ENCODE results near the gene ASAH2.

ASAH2 gene

DNA sequence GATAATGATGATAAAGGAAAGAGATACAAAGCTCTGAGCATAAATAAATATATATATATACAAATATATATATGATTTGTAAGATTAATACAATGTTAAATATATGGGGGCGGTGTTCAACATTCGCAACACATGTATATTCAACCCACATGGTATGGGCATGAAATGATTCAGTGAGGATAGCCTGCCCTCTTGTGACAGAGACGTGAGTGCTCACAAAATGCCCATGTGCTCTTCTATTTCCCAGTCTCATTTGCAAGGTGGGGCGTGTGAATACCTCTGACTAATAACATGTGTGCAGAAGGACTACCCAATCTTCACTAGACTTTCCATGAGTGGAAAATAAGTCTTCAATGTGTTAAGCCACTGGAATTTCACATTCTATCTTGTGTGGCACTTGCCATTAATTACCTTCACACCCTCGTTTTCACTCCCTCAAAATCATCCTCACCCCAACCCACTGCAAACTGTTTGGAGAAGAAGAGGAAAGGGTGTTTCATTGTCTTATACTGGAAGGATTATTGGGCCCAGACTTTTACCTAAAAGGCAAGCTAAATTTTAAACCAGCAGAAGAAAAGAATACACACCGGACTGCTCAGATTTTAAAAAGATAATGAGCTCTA is 26.9 kb downstream of the ASAH2 start:
- H3K36me3 ChIP-seq (ENCODE audit: control insufficient read depth, insufficient read depth, low read length) = no peaks in the 10 kb centered on the region
- H3K4me3 ChIP-seq (replicated peaks; ENCODE audit: low read depth, low read length) = no peak overlapping the region
- H3K27me3 ChIP-seq (replicated peaks; ENCODE audit: control insufficient read depth, insufficient read depth, low read length) = no peaks in the 10 kb centered on the region
- peak; percentile 73 for TF ChIP-seq CTCF (IDR thresholded peaks at IDR 0.05; ENCODE audit: insufficient read depth, low read length, poor library complexity, severe bottlenecking)
- DNase-seq (ENCODE audit: extremely low read depth, insufficient read length) = peak; percentile 31

DNA sequence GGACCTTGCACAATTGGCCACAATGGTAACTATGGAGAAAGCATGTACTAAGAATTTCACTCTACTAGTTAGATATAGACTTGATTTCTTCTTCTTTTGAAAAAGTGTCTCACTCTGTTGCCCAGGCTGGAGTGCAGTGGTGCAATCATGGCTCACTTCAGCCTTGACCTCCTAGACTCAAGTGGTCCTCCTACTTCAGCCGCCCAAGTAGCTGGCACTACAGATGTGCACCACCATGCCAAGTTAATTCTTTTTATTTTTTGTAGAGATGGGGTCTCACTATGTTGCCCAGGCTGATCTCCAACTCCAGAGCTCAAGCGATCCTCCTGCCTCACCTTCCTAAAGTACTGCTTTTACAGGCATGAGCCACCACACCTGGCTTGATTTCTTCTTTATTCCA is 29.1 kb downstream of the ASAH2 start:
- no peak for TF ChIP-seq CTCF (IDR thresholded peaks at IDR 0.05; ENCODE audit: insufficient read depth, low read length, poor library complexity, severe bottlenecking)
- Histone ChIP-seq H3K27me3 (replicated peaks; ENCODE audit: control insufficient read depth, insufficient read depth, low read length) (no peaks in the 10 kb centered on the region), H3K4me3 (replicated peaks; ENCODE audit: low read depth, low read length) (no peak overlapping the region), H3K36me3 (ENCODE audit: control insufficient read depth, insufficient read depth, low read length) (no peaks in the 10 kb centered on the region)
- no peak for DNase-seq (ENCODE audit: extremely low read depth, insufficient read length)

- Histone ChIP-seq H3K36me3 (ENCODE audit: control insufficient read depth, insufficient read depth, low read length) (no peaks in the 10 kb centered on the region), H3K27me3 (replicated peaks; ENCODE audit: control insufficient read depth, insufficient read depth, low read length) (no peaks in the 10 kb centered on the region), H3K4me3 (replicated peaks; ENCODE audit: low read depth, low read length) (no peak overlapping the region)
- TF ChIP-seq CTCF (IDR thresholded peaks at IDR 0.05; ENCODE audit: insufficient read depth, low read length, poor library complexity, severe bottlenecking) = no peak
- DNase-seq (ENCODE audit: extremely low read depth, insufficient read length) = no peak
Observed at GRCh38 chr10:50221470-50221869, 29.8 kb downstream of the ASAH2 start.

- Histone ChIP-seq H3K36me3 (ENCODE audit: control insufficient read depth, insufficient read depth, low read length) (no peaks in the 10 kb centered on the region), H3K4me3 (replicated peaks; ENCODE audit: low read depth, low read length) (no peak overlapping the region), H3K27me3 (replicated peaks; ENCODE audit: control insufficient read depth, insufficient read depth, low read length) (no peaks in the 10 kb centered on the region)
- TF ChIP-seq CTCF (IDR thresholded peaks at IDR 0.05; ENCODE audit: insufficient read depth, low read length, poor library complexity, severe bottlenecking) = no peak
- no peak for DNase-seq (ENCODE audit: extremely low read depth, insufficient read length)
Observed at GRCh38 chr10:50219646-50220045, 31.7 kb downstream of the ASAH2 start.

GRCh38 chr10:50219200-50219599 is 32.1 kb downstream of the ASAH2 start:
- no peak overlapping the region for H3K4me3 ChIP-seq (replicated peaks; ENCODE audit: low read depth, low read length)
- no peaks in the 10 kb centered on the region for H3K27me3 ChIP-seq (replicated peaks; ENCODE audit: control insufficient read depth, insufficient read depth, low read length)
- no peaks in the 10 kb centered on the region for H3K36me3 ChIP-seq (ENCODE audit: control insufficient read depth, insufficient read depth, low read length)
- no peak for DNase-seq (ENCODE audit: extremely low read depth, insufficient read length)
- no peak for TF ChIP-seq CTCF (IDR thresholded peaks at IDR 0.05; ENCODE audit: insufficient read depth, low read length, poor library complexity, severe bottlenecking)

DNA sequence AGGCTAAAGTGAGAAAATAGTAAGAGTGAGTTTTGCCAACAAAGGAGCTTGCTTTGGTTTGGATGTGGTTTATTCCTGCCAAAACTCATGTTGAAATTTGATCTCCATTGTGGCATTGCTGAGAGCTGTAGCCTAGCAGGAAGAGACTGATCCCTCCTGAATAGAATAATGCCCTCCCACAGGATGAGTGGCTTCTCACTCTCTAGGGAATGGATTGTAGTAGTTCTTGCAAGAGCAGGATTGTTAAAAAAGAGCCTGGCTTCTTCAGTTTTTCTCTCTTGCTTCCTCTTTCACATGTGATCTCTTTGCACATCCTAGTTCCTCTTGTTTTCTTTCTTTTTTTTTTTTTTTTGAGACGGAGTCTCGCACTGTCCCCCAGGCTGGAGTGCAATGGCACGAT is 34.4 kb downstream of the ASAH2 start:
- Histone ChIP-seq H3K27me3 (replicated peaks; ENCODE audit: control insufficient read depth, insufficient read depth, low read length) (no peaks in the 10 kb centered on the region), H3K4me3 (replicated peaks; ENCODE audit: low read depth, low read length) (no peak overlapping the region), H3K36me3 (ENCODE audit: control insufficient read depth, insufficient read depth, low read length) (no peaks in the 10 kb centered on the region)
- no peak for DNase-seq (ENCODE audit: extremely low read depth, insufficient read length)
- no peak for TF ChIP-seq CTCF (IDR thresholded peaks at IDR 0.05; ENCODE audit: insufficient read depth, low read length, poor library complexity, severe bottlenecking)
